Thymus (tissue), 14 donors: ENCODE data around the gene RTEL1. TPM values are rescaled to one million over a fixed set of nuclear protein-coding genes. Genes with fewer than 3 reads are reported as not detected.
"Not testable (repeated sequence)": the region's sequence is repeated elsewhere in the genome, so short reads cannot be mapped to it uniquely, and the experiment has no call there.

Experiments
- DNase-seq, 9 donors: peaks; one replicate each; pipeline ENCODE4 v3.0.0-alpha.2; 2013; ENCODE audit warnings: low spot score in 9 of 9, low read depth in 6 of 9, missing footprints in 1 of 9
- H3K27ac ChIP-seq, 2 donors: one replicate each; pipeline ENCODE4 v1.5.1; 2013; ENCODE audit warnings: control low read depth in 1 of 2, low read depth in 1 of 2, low read length in 1 of 2, mild to moderate bottlenecking in 1 of 2, moderate library complexity in 1 of 2
- H3K27me3 ChIP-seq, 2 donors: one replicate each; pipeline ENCODE4 v1.5.1; 2013; ENCODE audit warnings: low read length in 1 of 2; ENCODE audit not compliant: control insufficient read depth in 2 of 2, insufficient read depth in 1 of 2
- H3K36me3 ChIP-seq, 2 donors: one replicate each; pipeline ENCODE4 v1.5.1; 2013; ENCODE audit warnings: low read length in 1 of 2, mild to moderate bottlenecking in 1 of 2, moderate library complexity in 1 of 2; ENCODE audit not compliant: control insufficient read depth in 2 of 2, insufficient read depth in 2 of 2
- H3K4me1 ChIP-seq, 2 donors: one replicate each; pipeline ENCODE4 v1.5.1; 2013; ENCODE audit warnings: low read length in 2 of 2; ENCODE audit not compliant: control insufficient read depth in 2 of 2, insufficient read depth in 2 of 2
- H3K4me3 ChIP-seq, 2 donors: one replicate each; pipeline ENCODE4 v1.5.1; 2013; ENCODE audit warnings: low read length in 2 of 2, control low read depth in 1 of 2, mild to moderate bottlenecking in 1 of 2
- H3K9me3 ChIP-seq, 2 donors: one replicate each; pipeline ENCODE4 v1.5.1; 2013; ENCODE audit warnings: low read length in 1 of 2, mild to moderate bottlenecking in 1 of 2; ENCODE audit not compliant: control insufficient read depth in 2 of 2, insufficient read depth in 1 of 2
- WGBS: extraction: QIAGEN DNeasy Blood & Tissue Kit; methylation state at CpG from one replicate; pipeline ENCODE4 v1.1.7; 2013; 5-methylcytosine and 5-hydroxymethylcytosine counted together
- long read RNA-seq, 10 donors: transcript quantifications; one replicate each; lab custom pipeline, GENCODE V29; 2026
- polyA plus RNA-seq: library from polyadenylated mRNA; stranded (reverse); fragments of 200-250 nt; gene quantifications from one replicate; pipeline ENCODE4 v1.2.3, GENCODE V29; 2013
- total RNA-seq: library from RNA; stranded (reverse); fragments of 120-200 nt; gene quantifications from one replicate; pipeline ENCODE4 v1.2.4, GENCODE V29; 2013
- donor health status: healthy.

The RTEL1 gene, protein sequence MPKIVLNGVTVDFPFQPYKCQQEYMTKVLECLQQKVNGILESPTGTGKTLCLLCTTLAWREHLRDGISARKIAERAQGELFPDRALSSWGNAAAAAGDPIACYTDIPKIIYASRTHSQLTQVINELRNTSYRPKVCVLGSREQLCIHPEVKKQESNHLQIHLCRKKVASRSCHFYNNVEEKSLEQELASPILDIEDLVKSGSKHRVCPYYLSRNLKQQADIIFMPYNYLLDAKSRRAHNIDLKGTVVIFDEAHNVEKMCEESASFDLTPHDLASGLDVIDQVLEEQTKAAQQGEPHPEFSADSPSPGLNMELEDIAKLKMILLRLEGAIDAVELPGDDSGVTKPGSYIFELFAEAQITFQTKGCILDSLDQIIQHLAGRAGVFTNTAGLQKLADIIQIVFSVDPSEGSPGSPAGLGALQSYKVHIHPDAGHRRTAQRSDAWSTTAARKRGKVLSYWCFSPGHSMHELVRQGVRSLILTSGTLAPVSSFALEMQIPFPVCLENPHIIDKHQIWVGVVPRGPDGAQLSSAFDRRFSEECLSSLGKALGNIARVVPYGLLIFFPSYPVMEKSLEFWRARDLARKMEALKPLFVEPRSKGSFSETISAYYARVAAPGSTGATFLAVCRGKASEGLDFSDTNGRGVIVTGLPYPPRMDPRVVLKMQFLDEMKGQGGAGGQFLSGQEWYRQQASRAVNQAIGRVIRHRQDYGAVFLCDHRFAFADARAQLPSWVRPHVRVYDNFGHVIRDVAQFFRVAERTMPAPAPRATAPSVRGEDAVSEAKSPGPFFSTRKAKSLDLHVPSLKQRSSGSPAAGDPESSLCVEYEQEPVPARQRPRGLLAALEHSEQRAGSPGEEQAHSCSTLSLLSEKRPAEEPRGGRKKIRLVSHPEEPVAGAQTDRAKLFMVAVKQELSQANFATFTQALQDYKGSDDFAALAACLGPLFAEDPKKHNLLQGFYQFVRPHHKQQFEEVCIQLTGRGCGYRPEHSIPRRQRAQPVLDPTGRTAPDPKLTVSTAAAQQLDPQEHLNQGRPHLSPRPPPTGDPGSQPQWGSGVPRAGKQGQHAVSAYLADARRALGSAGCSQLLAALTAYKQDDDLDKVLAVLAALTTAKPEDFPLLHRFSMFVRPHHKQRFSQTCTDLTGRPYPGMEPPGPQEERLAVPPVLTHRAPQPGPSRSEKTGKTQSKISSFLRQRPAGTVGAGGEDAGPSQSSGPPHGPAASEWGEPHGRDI (N-terminal part only)
- 8.1 TPM for total RNA-seq
- 18.8 TPM for polyA plus RNA-seq
- long read RNA-seq, donor 1 = 0 reads
- long read RNA-seq, donor 2, full-length matches to known transcripts = 1 of 9 reads
- long read RNA-seq, donor 2, partial matches to known transcripts = 8 of 9 reads
- long read RNA-seq, donor 2, other reads (novel, unspliced or antisense) = 0 of 9 reads
- long read RNA-seq, donor 3 = 0 reads
- long read RNA-seq, donor 4, full-length matches to known transcripts = 1 of 1 reads
- long read RNA-seq, donor 4, partial matches to known transcripts = 0 of 1 reads
- long read RNA-seq, donor 4, other reads (novel, unspliced or antisense) = 0 of 1 reads
- long read RNA-seq, donor 5 = 0 reads
- long read RNA-seq, donor 6, full-length matches to known transcripts = 2 of 2 reads
- long read RNA-seq, donor 6, partial matches to known transcripts = 0 of 2 reads
- long read RNA-seq, donor 6, other reads (novel, unspliced or antisense) = 0 of 2 reads
- long read RNA-seq, donor 7, partial matches to known transcripts = 0 of 1 reads
- long read RNA-seq, donor 7, other reads (novel, unspliced or antisense) = 0 of 1 reads
- long read RNA-seq, donor 8 = 0 reads
- long read RNA-seq, donor 9 = 0 reads
- long read RNA-seq, donor 10 = 0 reads

DNA sequence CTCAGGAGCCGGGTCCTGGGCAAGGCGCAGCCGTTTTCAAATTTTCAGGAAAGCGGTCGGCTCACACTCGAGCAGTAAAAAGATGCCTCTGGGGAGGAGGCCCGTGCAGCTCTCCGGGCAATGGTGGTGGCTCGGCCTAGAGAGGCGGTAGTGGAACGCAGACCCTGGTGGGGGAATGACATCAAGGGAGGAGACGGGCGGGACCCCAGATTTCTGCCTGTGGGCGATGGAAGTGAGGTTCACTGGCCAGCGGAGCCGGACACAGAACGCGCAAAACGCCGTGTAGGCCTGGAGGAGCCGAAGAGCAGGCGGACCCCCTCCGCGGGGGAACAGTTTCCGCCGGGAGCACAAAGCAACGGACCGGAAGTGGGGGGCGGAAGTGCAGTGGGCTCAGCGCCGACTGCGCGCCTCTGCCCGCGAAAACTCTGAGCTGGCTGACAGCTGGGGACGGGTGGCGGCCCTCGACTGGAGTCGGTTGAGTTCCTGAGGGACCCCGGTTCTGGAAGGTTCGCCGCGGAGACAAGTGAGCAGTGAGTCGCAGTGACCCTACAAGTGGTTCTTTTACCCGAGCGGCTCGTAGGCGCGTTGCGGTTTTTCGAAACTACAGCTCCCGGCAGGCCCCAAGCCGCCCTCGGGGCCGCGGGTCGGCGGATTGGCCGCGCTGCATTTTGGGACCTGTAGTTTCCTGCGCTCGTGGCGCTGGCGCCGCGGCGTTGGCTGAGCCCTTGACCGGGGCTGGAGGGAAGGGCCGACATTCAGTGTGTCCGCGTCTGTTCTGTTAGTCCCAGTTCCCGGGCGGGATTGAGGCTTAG lies at the start of gene RTEL1:
TSS of gene RTEL1 (plus strand) at position 376 of the 812 bp plus-strand sequence. CDS start 1,091 bp downstream, outside the sequence.
- peak; percentile 79 to 96 (median 89) for DNase-seq
- Histone ChIP-seq H3K9me3 (peaks cover 0 to 5% of the 10 kb centered on the region in 2 donors), H3K4me1 (peaks cover 28 to 47% of the 10 kb centered on the region in 2 donors), H3K27me3 (no peaks in the 10 kb centered on the region), H3K36me3 (peaks cover 15 to 26% of the 10 kb centered on the region in 2 donors), H3K4me3 (peak within 1 kb of the TSS; percentile 88 to 95), H3K27ac (peak within 1 kb of the TSS; percentile 73 to 84)
- WGBS = 3% methylated on average over 73 of the region's 73 CpGs

GRCh38 chr20:63610581-63611435 lies 47.3 kb upstream of the RTEL1 start:
- no peak for DNase-seq
- H3K27ac ChIP-seq = no peak overlapping the region
- WGBS = 96% methylated on average over 17 of the region's 17 CpGs
- H3K36me3 ChIP-seq = peaks cover 22% of the 10 kb centered on the region in 2 donors
- H3K4me3 ChIP-seq = no peak overlapping the region
- no peaks in the 10 kb centered on the region for H3K27me3 ChIP-seq
- H3K9me3 ChIP-seq = peaks cover 0 to 5% of the 10 kb centered on the region in 2 donors
- H3K4me1 ChIP-seq = no peaks in the 10 kb centered on the region

DNA sequence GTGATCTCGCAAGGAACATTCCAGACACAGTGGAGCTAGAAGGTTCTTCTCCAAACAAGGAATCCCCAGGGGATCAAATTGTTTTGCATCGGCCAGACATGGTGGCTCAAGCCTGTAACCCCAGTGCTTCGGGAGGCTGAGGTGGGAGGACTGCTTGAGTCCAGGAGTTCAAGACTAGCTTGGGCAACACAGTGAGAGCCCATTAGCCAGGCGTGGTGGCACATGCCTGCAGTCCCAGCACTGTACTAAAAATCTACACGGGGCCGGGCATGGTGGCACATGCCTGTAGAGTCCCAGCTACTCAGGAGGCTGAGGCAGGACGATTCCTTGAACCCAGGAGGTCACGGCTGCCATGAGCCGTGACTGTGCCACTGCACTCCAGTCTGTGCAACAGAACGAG lies 46.5 kb upstream of the RTEL1 start:
- Histone ChIP-seq H3K36me3 (peaks cover 26 to 27% of the 10 kb centered on the region in 2 donors), H3K27ac (no peak overlapping the region), H3K4me3 (no peak overlapping the region), H3K9me3 (peaks cover 0 to 5% of the 10 kb centered on the region in 2 donors), H3K4me1 (no peaks in the 10 kb centered on the region), H3K27me3 (no peaks in the 10 kb centered on the region)
- 96% methylated on average over 10 of the region's 10 CpGs for WGBS
- DNase-seq = no peak

GRCh38 chr20:63612276-63612931 lies 45.7 kb upstream of the RTEL1 start:
- peaks cover 0 to 5% of the 10 kb centered on the region in 2 donors for H3K9me3 ChIP-seq
- 89% methylated on average over 20 of the region's 20 CpGs for WGBS
- no peaks in the 10 kb centered on the region for H3K27me3 ChIP-seq
- peaks cover 32 to 35% of the 10 kb centered on the region in 2 donors for H3K36me3 ChIP-seq
- H3K27ac ChIP-seq = no peak overlapping the region
- H3K4me1 ChIP-seq = no peaks in the 10 kb centered on the region
- DNase-seq = no peak
- no peak overlapping the region for H3K4me3 ChIP-seq

DNA sequence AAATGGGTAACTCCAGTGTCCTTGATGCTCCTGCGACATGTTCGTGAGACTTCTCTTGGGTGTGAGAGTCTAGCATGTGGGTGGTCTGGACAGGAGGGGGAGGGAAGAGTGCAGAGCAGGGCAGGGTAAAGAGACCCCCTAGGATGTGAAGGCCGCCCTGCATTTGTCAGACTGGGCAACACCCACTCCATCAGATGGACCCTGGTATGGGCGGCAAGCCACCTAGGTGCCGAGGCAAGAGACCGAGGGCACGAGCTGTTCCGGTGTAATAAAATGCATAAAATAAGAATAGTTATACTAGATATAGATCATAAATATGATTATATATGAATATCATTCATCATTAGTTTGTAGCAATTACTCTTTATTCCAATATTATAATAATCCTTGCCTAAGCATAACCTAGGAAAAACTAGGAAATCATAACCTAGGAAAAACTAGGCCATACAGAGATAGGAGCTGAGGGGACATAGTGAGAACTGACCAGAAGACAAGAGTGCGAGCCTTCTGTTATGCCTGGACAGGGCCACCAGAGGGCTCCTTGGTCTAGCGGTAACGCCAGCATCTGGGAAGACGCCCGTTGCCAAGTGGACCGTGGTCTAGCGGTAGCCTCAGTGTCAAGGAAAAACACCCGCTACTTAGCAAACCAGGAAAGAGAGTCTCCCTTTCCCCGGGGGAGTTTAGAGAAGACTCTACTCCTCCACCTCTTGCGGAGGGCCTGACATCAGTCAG lies 44.1 kb upstream of the RTEL1 start:
- H3K4me3 ChIP-seq, H3K4me1 ChIP-seq, H3K27me3 ChIP-seq, H3K27ac ChIP-seq, DNase-seq, H3K9me3 ChIP-seq: not testable (repeated sequence)
- H3K36me3 ChIP-seq = peaks cover 48 to 51% of the 10 kb centered on the region in 2 donors
- WGBS = 94% methylated on average over 18 of the region's 18 CpGs

DNA sequence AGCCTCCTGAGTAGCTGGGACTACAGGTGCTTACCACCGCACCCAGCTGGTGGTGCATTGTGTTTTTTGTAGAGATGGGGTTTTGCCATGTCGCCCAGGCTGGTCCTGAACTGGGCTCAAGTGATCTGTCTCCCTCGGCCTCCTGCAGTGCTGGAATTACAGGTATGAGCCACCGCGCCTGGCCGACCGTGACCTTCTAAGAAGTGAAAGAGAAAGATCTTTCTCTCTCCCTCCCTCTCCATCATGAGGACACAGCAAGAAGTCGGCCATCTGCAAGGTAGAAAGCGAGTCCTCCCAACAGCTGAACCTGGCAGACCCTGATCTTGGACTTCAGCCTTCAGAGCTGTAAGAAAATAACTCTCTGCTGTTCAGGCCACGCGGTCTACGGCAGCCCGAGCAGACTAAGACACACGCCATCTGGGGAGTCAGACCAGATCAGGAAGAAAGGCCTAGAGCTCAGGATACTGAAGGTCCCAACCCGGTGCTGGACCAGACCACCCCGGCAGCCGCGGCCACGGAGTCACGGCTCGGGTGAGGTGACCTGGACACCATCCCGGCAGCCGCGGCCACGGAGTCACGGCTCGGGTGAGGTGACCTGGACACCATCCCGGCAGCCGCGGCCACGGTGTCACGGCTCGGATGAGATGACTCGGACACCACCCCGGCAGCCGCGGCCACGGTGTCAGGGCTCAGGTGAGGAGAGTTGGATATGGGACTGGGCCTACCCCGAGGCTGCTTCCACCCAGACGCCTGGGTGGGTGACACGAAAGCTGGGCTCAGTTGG lies 40.8 kb upstream of the RTEL1 start:
- no peak for DNase-seq
- Histone ChIP-seq H3K27me3 (no peaks in the 10 kb centered on the region), H3K4me3 (no peak overlapping the region), H3K9me3 (peaks cover 0 to 5% of the 10 kb centered on the region in 2 donors), H3K4me1 (no peaks in the 10 kb centered on the region), H3K27ac (no peak overlapping the region), H3K36me3 (peaks cover 54 to 56% of the 10 kb centered on the region in 2 donors)
- WGBS = 97% methylated on average over 41 of the region's 41 CpGs
